ENCODE results near the gene FAM181A.

FAM181A gene

GRCh38 chr14:93929048-93929535 is 1.9 kb downstream of the FAM181A start:
- no peak for DNase-seq
- no peak for ATAC-seq

- DNase-seq = no peak
- no peak for ATAC-seq
Measured at GRCh38 chr14:93929657-93930056, 2.5 kb downstream of the FAM181A start.

GRCh38 chr14:93930296-93930988 is 3.3 kb downstream of the FAM181A start:
- DNase-seq = no peak
- ATAC-seq = no peak

GRCh38 chr14:93930989-93931307 is 3.8 kb downstream of the FAM181A start:
- DNase-seq (no peak), ATAC-seq (no peak)

GRCh38 chr14:93932642-93933041 is 5.5 kb downstream of the FAM181A start:
- no peak for DNase-seq

GRCh38 chr14:93935213-93935612 is 8.1 kb downstream of the FAM181A start:
- DNase-seq (no peak), ATAC-seq (no peak)

More at GRCh38 chr14:93932642-93933041, 5.5 kb downstream of the FAM181A start:
- no peak for ATAC-seq

GRCh38 chr14:93936245-93936644 is 9.1 kb downstream of the FAM181A start:
- DNase-seq (peak; percentile 20), ATAC-seq (no peak)

GRCh38 chr14:93936926-93937325 is 9.8 kb downstream of the FAM181A start:
- no peak for ATAC-seq

GRCh38 chr14:93937519-93937918 is 10.4 kb downstream of the FAM181A start:
- ATAC-seq = no peak
- no peak for DNase-seq

More at GRCh38 chr14:93936926-93937325, 9.8 kb downstream of the FAM181A start:
- no peak for DNase-seq

GRCh38 chr14:93938751-93939303 is 11.7 kb downstream of the FAM181A start:
- ATAC-seq = no peak
- DNase-seq = no peak

- ATAC-seq = peak; percentile 95
- DNase-seq = peak; percentile 96
Measured at GRCh38 chr14:93939304-93940229, 12.4 kb downstream of the FAM181A start.

GRCh38 chr14:93940437-93940836 is 13.3 kb downstream of the FAM181A start:
- DNase-seq (no peak), ATAC-seq (no peak)

- ATAC-seq (no peak), DNase-seq (no peak)
Measured at GRCh38 chr14:93941293-93941910, 14.3 kb downstream of the FAM181A start.

- DNase-seq = no peak
- ATAC-seq = no peak
Measured at GRCh38 chr14:93943052-93943451, 15.9 kb downstream of the FAM181A start.

- no peak for DNase-seq
- no peak for ATAC-seq
Measured at GRCh38 chr14:93943930-93944329, 16.8 kb downstream of the FAM181A start.

GRCh38 chr14:93944348-93945069 is 17.4 kb downstream of the FAM181A start:
- DNase-seq (no peak), ATAC-seq (no peak)

- no peak for DNase-seq
- ATAC-seq = no peak
Measured at GRCh38 chr14:93945070-93945399, 17.9 kb downstream of the FAM181A start.

- ATAC-seq (no peak), DNase-seq (no peak)
Measured at GRCh38 chr14:93946104-93946503, 19.0 kb downstream of the FAM181A start.

GRCh38 chr14:93946541-93947090 is 19.5 kb downstream of the FAM181A start:
- ATAC-seq (no peak), DNase-seq (no peak)

GRCh38 chr14:93947282-93947681 is 20.1 kb downstream of the FAM181A start:
- ATAC-seq (no peak), DNase-seq (no peak)

GRCh38 chr14:93949511-93950075 is 22.4 kb downstream of the FAM181A start:
- DNase-seq = no peak
- ATAC-seq = no peak

Measured in stimulated activated naive CD8-positive, alpha-beta T cell treated with anti-CD3 and anti-CD28 coated beads, Interleukin-15, Interleukin-2, amounts not matched to agents 100 U/mL and 50 U/mL, for 24 hours (primary cell).